Osteocyte (in vitro differentiated cells): Measurements from ENCODE around the gene UNK. TPM values are rescaled to one million over a fixed set of nuclear protein-coding genes. Genes with fewer than 3 reads are reported as not detected.

Experiments
- DNase-seq: peaks from one replicate; pipeline ENCODE4 v3.0.0; 2021; ENCODE audit warnings: mixed read lengths; ENCODE audit not compliant: unreplicated experiment; ENCODE audit errors: extremely low spot score
- H3K27ac Mint-ChIP-seq: one replicate; pipeline ENCODE4 v1.8.0; 2021; ENCODE audit warnings: mild to moderate bottlenecking, mixed read lengths; ENCODE audit not compliant: unreplicated experiment
- H3K27me3 Mint-ChIP-seq: one replicate; pipeline ENCODE4 v1.8.0; 2021; ENCODE audit warnings: mixed read lengths; ENCODE audit not compliant: unreplicated experiment
- H3K36me3 Mint-ChIP-seq: one replicate; pipeline ENCODE4 v1.8.0; 2021; ENCODE audit warnings: mixed read lengths; ENCODE audit not compliant: unreplicated experiment
- H3K4me1 Mint-ChIP-seq: one replicate; pipeline ENCODE4 v1.8.0; 2021; ENCODE audit warnings: mixed read lengths; ENCODE audit not compliant: unreplicated experiment
- H3K4me3 Mint-ChIP-seq: one replicate; pipeline ENCODE4 v1.8.0; 2021; ENCODE audit warnings: mild to moderate bottlenecking, moderate library complexity, mixed read lengths; ENCODE audit not compliant: unreplicated experiment
- H3K9me3 Mint-ChIP-seq: one replicate; pipeline ENCODE4 v1.8.0; 2021; ENCODE audit warnings: mixed read lengths; ENCODE audit not compliant: unreplicated experiment
- CTCF ChIP-seq: fragments of 200-600 bp; sonication (generic); IDR thresholded peaks from 2 replicates; pipeline ENCODE4 v1.5.0; 2021; ENCODE audit warnings: antibody characterized with exemption, mild to moderate bottlenecking, moderate library complexity
- total RNA-seq: library from RNA; stranded (reverse); gene quantifications from 2 replicates; pipeline ENCODE4 v1.2.1, GENCODE V29; 2021

The UNK gene
- total RNA-seq, 1 donor from 2014 or later, result 38.2 TPM

- Mint-ChIP-seq H3K27me3 (no peaks in the 10 kb centered on the region), H3K36me3 (no peaks in the 10 kb centered on the region), H3K4me3 (no peak overlapping the region), H3K27ac (no peak overlapping the region), H3K9me3 (no peaks in the 10 kb centered on the region), H3K4me1 (no peaks in the 10 kb centered on the region)
- no peak for DNase-seq
- no peak for TF ChIP-seq CTCF
Observed at GRCh38 chr17:75836605-75837004, 52.0 kb downstream of the UNK start.

- no peak overlapping the region for H3K4me3 Mint-ChIP-seq
Observed at GRCh38 chr17:75837899-75838298, 53.3 kb downstream of the UNK start.

GRCh38 chr17:75838410-75838809 lies 53.8 kb downstream of the UNK start:
- Mint-ChIP-seq H3K27ac (no peak overlapping the region), H3K27me3 (no peaks in the 10 kb centered on the region), H3K4me1 (no peaks in the 10 kb centered on the region), H3K9me3 (no peaks in the 10 kb centered on the region), H3K36me3 (no peaks in the 10 kb centered on the region), H3K4me3 (no peak overlapping the region)
- no peak for DNase-seq
- TF ChIP-seq CTCF, result no peak

More at GRCh38 chr17:75837899-75838298, 53.3 kb downstream of the UNK start:
- H3K9me3 Mint-ChIP-seq, result no peaks in the 10 kb centered on the region
- TF ChIP-seq CTCF, result no peak
- no peaks in the 10 kb centered on the region for H3K27me3 Mint-ChIP-seq
- H3K27ac Mint-ChIP-seq, result no peak overlapping the region
- no peak for DNase-seq
- H3K4me1 Mint-ChIP-seq, result no peaks in the 10 kb centered on the region
- H3K36me3 Mint-ChIP-seq, result no peaks in the 10 kb centered on the region

- TF ChIP-seq CTCF, result no peak
Observed at GRCh38 chr17:75839942-75840798, 55.6 kb downstream of the UNK start.

GRCh38 chr17:75840799-75841164 lies 56.2 kb downstream of the UNK start:
- no peaks in the 10 kb centered on the region for H3K27me3 Mint-ChIP-seq
- peaks cover 2% of the 10 kb centered on the region for H3K36me3 Mint-ChIP-seq
- H3K9me3 Mint-ChIP-seq, result no peaks in the 10 kb centered on the region
- H3K4me1 Mint-ChIP-seq, result peaks cover 11% of the 10 kb centered on the region
- H3K4me3 Mint-ChIP-seq, result no peak overlapping the region
- no peak overlapping the region for H3K27ac Mint-ChIP-seq
- no peak for DNase-seq
- no peak for TF ChIP-seq CTCF

More at GRCh38 chr17:75839942-75840798, 55.6 kb downstream of the UNK start:
- Mint-ChIP-seq H3K27me3 (no peaks in the 10 kb centered on the region), H3K4me1 (peaks cover 5% of the 10 kb centered on the region), H3K27ac (no peak overlapping the region), H3K9me3 (no peaks in the 10 kb centered on the region), H3K4me3 (no peak overlapping the region), H3K36me3 (no peaks in the 10 kb centered on the region)
- no peak for DNase-seq
